Urothelium cell line (cell line): ENCODE results near the gene UTP14C.
"Not testable (repeated sequence)": the region's sequence is repeated elsewhere in the genome, so short reads cannot be mapped to it uniquely, and the experiment has no call there.

Experiments used
- DNase-seq: peaks from one replicate; pipeline ENCODE4 v3.0.0; 2011; ENCODE audit warnings: low spot score, mixed read lengths
- FAIRE-seq: peaks from 2 replicates; lab custom pipeline; 2011; peaks lifted over from hg19 to GRCh38; lab: Jason Lieb, UNC

The UTP14C gene

GRCh38 chr13:52024481-52024880 is at the start of gene UTP14C:
Gene UTP14C (plus strand): TSS chr13:52024691. CDS start chr13:52028805, 4,114 bp downstream.
- no peak for DNase-seq
- no peak for FAIRE-seq

GRCh38 chr13:51976423-51976822 is 48.1 kb upstream of the UTP14C start:
- no peak for FAIRE-seq
- DNase-seq, result no peak

GRCh38 chr13:51976890-51977289 is 47.6 kb upstream of the UTP14C start:
- DNase-seq (no peak), FAIRE-seq (no peak)

GRCh38 chr13:51977625-51978024 is 46.9 kb upstream of the UTP14C start:
- DNase-seq, result no peak
- no peak for FAIRE-seq

- DNase-seq (no peak), FAIRE-seq (no peak)
These were observed 45.5 kb upstream of the UTP14C start for GRCh38 chr13:51978796-51979556.

GRCh38 chr13:51980908-51981307 is 43.6 kb upstream of the UTP14C start:
- no peak for DNase-seq
- no peak for FAIRE-seq

- no peak for DNase-seq
These were observed 43.1 kb upstream of the UTP14C start for GRCh38 chr13:51981355-51981754.

GRCh38 chr13:51983292-51983691 is 41.2 kb upstream of the UTP14C start:
- not testable (repeated sequence) for DNase-seq, FAIRE-seq

More at GRCh38 chr13:51981355-51981754, 43.1 kb upstream of the UTP14C start:
- FAIRE-seq, result no peak

- DNase-seq, FAIRE-seq: not testable (repeated sequence)
These were observed 39.6 kb upstream of the UTP14C start for GRCh38 chr13:51984904-51985303.

GRCh38 chr13:51988988-51989618 is 35.4 kb upstream of the UTP14C start:
- DNase-seq (no peak), FAIRE-seq (no peak)

- DNase-seq (no peak), FAIRE-seq (no peak)
These were observed 30.8 kb upstream of the UTP14C start for GRCh38 chr13:51993713-51994112.

- FAIRE-seq (no peak), DNase-seq (no peak)
These were observed 28.6 kb upstream of the UTP14C start for GRCh38 chr13:51995677-51996551.

GRCh38 chr13:51996641-51997040 is 27.9 kb upstream of the UTP14C start:
- DNase-seq (no peak), FAIRE-seq (no peak)

- DNase-seq (no peak), FAIRE-seq (no peak)
These were observed 27.3 kb upstream of the UTP14C start for GRCh38 chr13:51997186-51997585.

- DNase-seq, result no peak
- no peak for FAIRE-seq
These were observed 26.7 kb upstream of the UTP14C start for GRCh38 chr13:51997641-51998330.

GRCh38 chr13:51998723-51999509 is 25.6 kb upstream of the UTP14C start:
- DNase-seq (no peak), FAIRE-seq (no peak)

- no peak for FAIRE-seq
- no peak for DNase-seq
These were observed 25.0 kb upstream of the UTP14C start for GRCh38 chr13:51999510-51999911.

GRCh38 chr13:51999921-52000320 is 24.6 kb upstream of the UTP14C start:
- FAIRE-seq (no peak), DNase-seq (no peak)

- FAIRE-seq (no peak), DNase-seq (peak; percentile 33)
These were observed 23.3 kb upstream of the UTP14C start for GRCh38 chr13:52001120-52001731.

- FAIRE-seq, result no peak
- DNase-seq, result no peak
These were observed 22.1 kb upstream of the UTP14C start for GRCh38 chr13:52002361-52002760.
